ENCODE results near the gene SCUBE3. TPM values are rescaled to one million over a fixed set of nuclear protein-coding genes. Genes with fewer than 3 reads are reported as not detected.

The SCUBE3 gene
- total and polyA plus RNA-seq, 2 experiments from 2014 or later = 0.39 to 1.1 TPM

DNA sequence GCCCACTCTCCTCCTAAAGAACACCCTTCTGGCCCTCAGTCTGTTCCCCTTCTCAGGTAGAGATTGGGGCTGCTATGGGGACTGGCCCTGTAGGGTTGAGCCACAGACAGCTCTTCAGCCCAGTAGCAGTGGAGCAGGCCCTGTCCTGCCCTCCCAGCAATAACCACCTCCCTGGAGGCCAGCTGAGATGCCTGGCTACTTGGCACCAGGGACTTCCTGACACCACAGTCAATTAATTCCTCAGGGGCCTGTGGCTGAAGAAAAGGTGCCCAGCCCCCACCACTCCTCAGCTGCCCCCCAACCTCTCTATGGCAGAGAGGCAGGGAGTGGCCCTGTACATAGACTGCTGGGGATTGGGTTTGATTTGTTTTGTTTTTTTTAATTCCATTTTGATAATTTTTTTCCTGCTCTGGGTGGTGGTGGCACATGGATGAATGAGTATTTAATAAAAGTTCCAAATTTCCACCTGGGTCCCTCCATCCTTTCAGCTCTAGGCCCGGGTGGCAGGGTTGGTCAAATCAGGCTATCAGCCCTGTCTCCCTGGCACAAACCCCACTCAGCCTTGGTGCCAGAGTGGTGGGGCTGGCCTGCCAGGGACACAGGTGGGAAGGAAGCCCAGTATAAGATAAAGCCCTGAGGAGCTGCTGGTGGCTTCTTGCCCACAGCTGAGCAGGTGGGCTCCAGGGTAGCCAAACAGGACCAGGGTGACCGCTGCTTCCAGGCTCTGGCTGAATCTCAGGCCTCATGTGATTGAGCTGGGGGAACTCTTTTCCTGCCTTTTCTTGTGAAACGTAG is 82.0 kb downstream of the SCUBE3 start:
- Histone ChIP-seq H3K4me1 (ENCODE audit: insufficient read depth) (peaks cover 19% of the 10 kb centered on the region), H3K27ac (ENCODE audit: low read depth) (no peak overlapping the region), H3K4me2 (no peak overlapping the region), H3K79me2 (replicated peaks; ENCODE audit: insufficient read depth) (no peaks in the 10 kb centered on the region), H3K9me2 (ENCODE audit: insufficient read depth) (no peaks in the 10 kb centered on the region), H3F3A (replicated peaks; ENCODE audit: low read depth) (no peaks in the 10 kb centered on the region), H3K36me3 (ENCODE audit: insufficient read depth) (no peaks in the 10 kb centered on the region; the same call in 1 of the 2 replicates), H3K4me3 (no peak overlapping the region), H4K20me1 (replicated peaks; ENCODE audit: insufficient read depth) (no peaks in the 10 kb centered on the region), H2AFZ (no peak overlapping the region), H3K27me3 (ENCODE audit: insufficient read depth) (no peaks in the 10 kb centered on the region)
- Mint-ChIP-seq H3K9me3 (no peaks in the 10 kb centered on the region; the same call in 2 of the 3 replicates), H3K36me3 (ENCODE audit: low read depth) (peaks cover 14% of the 10 kb centered on the region), H3K4me3 (no peak overlapping the region), H3K27me3 (ENCODE audit: insufficient read depth, low read depth, poor library complexity) (peaks cover 15% of the 10 kb centered on the region), H3K4me1 (peaks cover 25% of the 10 kb centered on the region), H3K27ac (no peak overlapping the region)
- no peak for TF ChIP-seq NANOG (IDR thresholded peaks at IDR 0.05; ENCODE audit: borderline replicate concordance)
- TF ChIP-seq, protein P1, sequence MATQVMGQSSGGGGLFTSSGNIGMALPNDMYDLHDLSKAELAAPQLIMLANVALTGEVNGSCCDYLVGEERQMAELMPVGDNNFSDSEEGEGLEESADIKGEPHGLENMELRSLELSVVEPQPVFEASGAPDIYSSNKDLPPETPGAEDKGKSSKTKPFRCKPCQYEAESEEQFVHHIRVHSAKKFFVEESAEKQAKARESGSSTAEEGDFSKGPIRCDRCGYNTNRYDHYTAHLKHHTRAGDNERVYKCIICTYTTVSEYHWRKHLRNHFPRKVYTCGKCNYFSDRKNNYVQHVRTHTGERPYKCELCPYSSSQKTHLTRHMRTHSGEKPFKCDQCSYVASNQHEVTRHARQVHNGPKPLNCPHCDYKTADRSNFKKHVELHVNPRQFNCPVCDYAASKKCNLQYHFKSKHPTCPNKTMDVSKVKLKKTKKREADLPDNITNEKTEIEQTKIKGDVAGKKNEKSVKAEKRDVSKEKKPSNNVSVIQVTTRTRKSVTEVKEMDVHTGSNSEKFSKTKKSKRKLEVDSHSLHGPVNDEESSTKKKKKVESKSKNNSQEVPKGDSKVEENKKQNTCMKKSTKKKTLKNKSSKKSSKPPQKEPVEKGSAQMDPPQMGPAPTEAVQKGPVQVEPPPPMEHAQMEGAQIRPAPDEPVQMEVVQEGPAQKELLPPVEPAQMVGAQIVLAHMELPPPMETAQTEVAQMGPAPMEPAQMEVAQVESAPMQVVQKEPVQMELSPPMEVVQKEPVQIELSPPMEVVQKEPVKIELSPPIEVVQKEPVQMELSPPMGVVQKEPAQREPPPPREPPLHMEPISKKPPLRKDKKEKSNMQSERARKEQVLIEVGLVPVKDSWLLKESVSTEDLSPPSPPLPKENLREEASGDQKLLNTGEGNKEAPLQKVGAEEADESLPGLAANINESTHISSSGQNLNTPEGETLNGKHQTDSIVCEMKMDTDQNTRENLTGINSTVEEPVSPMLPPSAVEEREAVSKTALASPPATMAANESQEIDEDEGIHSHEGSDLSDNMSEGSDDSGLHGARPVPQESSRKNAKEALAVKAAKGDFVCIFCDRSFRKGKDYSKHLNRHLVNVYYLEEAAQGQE (IDR thresholded peaks at IDR 0.05; ENCODE audit: unreplicated experiment) = no peak
- TF ChIP-seq, protein P2, sequence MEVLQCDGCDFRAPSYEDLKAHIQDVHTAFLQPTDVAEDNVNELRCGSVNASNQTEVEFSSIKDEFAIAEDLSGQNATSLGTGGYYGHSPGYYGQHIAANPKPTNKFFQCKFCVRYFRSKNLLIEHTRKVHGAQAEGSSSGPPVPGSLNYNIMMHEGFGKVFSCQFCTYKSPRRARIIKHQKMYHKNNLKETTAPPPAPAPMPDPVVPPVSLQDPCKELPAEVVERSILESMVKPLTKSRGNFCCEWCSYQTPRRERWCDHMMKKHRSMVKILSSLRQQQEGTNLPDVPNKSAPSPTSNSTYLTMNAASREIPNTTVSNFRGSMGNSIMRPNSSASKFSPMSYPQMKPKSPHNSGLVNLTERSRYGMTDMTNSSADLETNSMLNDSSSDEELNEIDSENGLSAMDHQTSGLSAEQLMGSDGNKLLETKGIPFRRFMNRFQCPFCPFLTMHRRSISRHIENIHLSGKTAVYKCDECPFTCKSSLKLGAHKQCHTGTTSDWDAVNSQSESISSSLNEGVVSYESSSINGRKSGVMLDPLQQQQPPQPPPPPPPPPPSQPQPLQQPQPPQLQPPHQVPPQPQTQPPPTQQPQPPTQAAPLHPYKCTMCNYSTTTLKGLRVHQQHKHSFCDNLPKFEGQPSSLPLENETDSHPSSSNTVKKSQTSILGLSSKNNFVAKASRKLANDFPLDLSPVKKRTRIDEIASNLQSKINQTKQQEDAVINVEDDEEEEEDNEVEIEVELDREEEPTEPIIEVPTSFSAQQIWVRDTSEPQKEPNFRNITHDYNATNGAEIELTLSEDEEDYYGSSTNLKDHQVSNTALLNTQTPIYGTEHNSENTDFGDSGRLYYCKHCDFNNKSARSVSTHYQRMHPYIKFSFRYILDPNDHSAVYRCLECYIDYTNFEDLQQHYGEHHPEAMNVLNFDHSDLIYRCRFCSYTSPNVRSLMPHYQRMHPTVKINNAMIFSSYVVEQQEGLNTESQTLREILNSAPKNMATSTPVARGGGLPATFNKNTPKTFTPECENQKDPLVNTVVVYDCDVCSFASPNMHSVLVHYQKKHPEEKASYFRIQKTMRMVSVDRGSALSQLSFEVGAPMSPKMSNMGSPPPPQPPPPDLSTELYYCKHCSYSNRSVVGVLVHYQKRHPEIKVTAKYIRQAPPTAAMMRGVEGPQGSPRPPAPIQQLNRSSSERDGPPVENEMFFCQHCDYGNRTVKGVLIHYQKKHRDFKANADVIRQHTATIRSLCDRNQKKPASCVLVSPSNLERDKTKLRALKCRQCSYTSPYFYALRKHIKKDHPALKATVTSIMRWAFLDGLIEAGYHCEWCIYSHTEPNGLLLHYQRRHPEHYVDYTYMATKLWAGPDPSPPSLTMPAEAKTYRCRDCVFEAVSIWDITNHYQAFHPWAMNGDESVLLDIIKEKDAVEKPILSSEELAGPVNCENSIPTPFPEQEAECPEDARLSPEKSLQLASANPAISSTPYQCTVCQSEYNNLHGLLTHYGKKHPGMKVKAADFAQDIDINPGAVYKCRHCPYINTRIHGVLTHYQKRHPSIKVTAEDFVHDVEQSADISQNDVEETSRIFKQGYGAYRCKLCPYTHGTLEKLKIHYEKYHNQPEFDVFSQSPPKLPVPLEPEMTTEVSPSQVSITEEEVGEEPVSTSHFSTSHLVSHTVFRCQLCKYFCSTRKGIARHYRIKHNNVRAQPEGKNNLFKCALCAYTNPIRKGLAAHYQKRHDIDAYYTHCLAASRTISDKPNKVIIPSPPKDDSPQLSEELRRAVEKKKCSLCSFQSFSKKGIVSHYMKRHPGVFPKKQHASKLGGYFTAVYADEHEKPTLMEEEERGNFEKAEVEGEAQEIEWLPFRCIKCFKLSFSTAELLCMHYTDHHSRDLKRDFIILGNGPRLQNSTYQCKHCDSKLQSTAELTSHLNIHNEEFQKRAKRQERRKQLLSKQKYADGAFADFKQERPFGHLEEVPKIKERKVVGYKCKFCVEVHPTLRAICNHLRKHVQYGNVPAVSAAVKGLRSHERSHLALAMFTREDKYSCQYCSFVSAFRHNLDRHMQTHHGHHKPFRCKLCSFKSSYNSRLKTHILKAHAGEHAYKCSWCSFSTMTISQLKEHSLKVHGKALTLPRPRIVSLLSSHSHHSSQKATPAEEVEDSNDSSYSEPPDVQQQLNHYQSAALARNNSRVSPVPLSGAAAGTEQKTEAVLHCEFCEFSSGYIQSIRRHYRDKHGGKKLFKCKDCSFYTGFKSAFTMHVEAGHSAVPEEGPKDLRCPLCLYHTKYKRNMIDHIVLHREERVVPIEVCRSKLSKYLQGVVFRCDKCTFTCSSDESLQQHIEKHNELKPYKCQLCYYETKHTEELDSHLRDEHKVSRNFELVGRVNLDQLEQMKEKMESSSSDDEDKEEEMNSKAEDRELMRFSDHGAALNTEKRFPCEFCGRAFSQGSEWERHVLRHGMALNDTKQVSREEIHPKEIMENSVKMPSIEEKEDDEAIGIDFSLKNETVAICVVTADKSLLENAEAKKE (CRISPR knock-in tag; IDR thresholded peaks at IDR 0.05) = no peak
- no peak for TF ChIP-seq STAT1 (IDR thresholded peaks at IDR 0.05; ENCODE audit: unreplicated experiment)
- ATAC-seq = no peak
- no peak for DNase-seq (ENCODE audit: low spot score)

Data from GM23338 (cell line).